SK-N-SH treated with all-trans-retinoic acid at 6 μM for 48 hours (cell line): Measurements from ENCODE around the gene ATRAID.

ENCODE experiments used
- ATAC-seq: fragments of 200-7000 bp; cut with Tn5 transposase; 3 replicates; pipeline ENCODE4 v1.9.1; 2020; ENCODE audit warnings: mild to moderate bottlenecking, moderate library complexity
- GLIS3 ChIP-seq: fragments of 250-450 bp; sonication (Bioruptor Pico); IDR thresholded peaks from 2 replicates; pipeline ENCODE4 v1.5.0; 2020; ENCODE audit warnings: mild to moderate bottlenecking, moderate library complexity
- ZNF565 ChIP-seq: fragments of 450-650 bp; formaldehyde crosslinking; conservative IDR thresholded peaks from 2 replicates; pipeline ENCODE4 v1.5.0; 2020; ENCODE audit warnings: low read depth, mild to moderate bottlenecking, moderate library complexity

The ATRAID gene

DNA sequence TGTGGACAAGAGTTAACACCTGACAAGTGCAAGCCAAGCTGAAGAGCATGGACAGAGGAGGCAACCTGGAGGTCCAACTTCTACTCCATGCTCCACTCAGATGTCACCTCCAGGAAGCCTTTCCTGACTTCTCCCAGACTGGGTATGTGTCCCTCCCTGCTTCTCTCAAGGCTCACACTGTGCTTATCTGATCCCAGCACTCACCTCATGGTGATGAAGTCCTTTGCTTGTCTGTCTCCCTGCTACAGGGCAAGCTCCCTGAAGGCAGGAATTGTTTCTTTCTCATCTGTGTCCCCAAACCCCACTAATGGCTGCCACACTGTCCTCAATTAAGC lies 53.7 kb downstream of the ATRAID start:
- no peak for ATAC-seq
- TF ChIP-seq ZNF565 (CRISPR knock-in tag), result no peak
- no peak for TF ChIP-seq GLIS3 (CRISPR knock-in tag)
